ENCODE results near the gene MFAP3L.

DNA sequence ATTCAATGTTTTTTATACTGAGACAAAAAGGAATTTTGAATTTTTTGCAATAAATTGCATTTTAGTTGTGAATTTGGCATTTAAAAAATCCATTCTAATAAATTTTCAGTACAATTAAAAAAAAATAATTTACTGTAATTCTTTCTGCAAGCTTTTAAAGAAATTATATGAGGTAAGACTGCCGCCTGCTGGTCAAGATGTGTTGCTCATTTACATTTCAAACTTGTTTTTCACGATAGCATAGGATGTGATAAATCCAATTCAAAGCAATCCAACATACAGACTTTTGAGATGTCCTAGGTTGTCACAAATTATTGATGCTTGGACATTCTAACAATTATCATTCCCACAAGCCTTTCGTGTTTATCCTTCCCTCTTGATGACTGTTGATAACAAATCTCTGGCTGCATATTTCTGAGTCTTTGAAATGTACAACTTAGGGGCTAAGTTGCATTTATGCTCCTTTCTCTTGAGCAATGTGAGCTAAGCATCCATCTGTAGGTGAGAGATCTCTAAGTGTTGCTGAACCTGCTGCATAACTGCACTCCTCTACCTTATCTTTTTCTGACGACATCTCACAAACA lies 21.7 kb upstream of the MFAP3L start:
- TF ChIP-seq, protein P1, sequence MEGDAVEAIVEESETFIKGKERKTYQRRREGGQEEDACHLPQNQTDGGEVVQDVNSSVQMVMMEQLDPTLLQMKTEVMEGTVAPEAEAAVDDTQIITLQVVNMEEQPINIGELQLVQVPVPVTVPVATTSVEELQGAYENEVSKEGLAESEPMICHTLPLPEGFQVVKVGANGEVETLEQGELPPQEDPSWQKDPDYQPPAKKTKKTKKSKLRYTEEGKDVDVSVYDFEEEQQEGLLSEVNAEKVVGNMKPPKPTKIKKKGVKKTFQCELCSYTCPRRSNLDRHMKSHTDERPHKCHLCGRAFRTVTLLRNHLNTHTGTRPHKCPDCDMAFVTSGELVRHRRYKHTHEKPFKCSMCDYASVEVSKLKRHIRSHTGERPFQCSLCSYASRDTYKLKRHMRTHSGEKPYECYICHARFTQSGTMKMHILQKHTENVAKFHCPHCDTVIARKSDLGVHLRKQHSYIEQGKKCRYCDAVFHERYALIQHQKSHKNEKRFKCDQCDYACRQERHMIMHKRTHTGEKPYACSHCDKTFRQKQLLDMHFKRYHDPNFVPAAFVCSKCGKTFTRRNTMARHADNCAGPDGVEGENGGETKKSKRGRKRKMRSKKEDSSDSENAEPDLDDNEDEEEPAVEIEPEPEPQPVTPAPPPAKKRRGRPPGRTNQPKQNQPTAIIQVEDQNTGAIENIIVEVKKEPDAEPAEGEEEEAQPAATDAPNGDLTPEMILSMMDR (IDR thresholded peaks at IDR 0.05) = peak; percentile 60 to 88 (median 80)
- TF ChIP-seq POLR2A (IDR thresholded peaks at IDR 0.05) = no peak
